Peyer's patch (tissue), 4 donors: ENCODE results near the gene F11. TPM values are rescaled to one million over a fixed set of nuclear protein-coding genes. Genes with fewer than 3 reads are reported as not detected.

Experiments
- DNase-seq, 3 donors: peaks; one replicate each; pipeline ENCODE4 v3.0.0-alpha.2; 2017 to 2019
- H3K27ac ChIP-seq, 4 donors: fragments of 200-600 bp; sonication (generic); one replicate each; pipeline ENCODE4 v1.5.1; 2016 to 2019
- H3K27me3 ChIP-seq, 2 donors: fragments of 200-600 bp; sonication (generic); one replicate each; pipeline ENCODE4 v1.5.1; 2019
- H3K36me3 ChIP-seq, 3 donors: fragments of 200-600 bp; sonication (generic); one replicate each; pipeline ENCODE4 v1.5.1; 2016 to 2019
- H3K4me1 ChIP-seq, 4 donors: fragments of 200-600 bp; sonication (generic); one replicate each; pipeline ENCODE4 v1.5.1; 2016 to 2019
- H3K4me3 ChIP-seq, 4 donors: fragments of 200-600 bp; sonication (generic); 1 replicate in 3 of 4; 2 replicates in 1 of 4; pipeline ENCODE4 v1.5.1; 2016 to 2019; ENCODE audit warnings: mild to moderate bottlenecking in 1 of 4
- H3K9me3 ChIP-seq, 4 donors: fragments of 200-600 bp; sonication (generic); one replicate each; pipeline ENCODE4 v1.5.1; 2016 to 2019; ENCODE audit warnings: mild to moderate bottlenecking in 1 of 4
- CTCF ChIP-seq, 6 experiments: fragments of 450-650 bp in 4 of 6; fragments of 200-600 bp in 2 of 6; sonication (generic) in 1 of 6; IDR thresholded peaks; one replicate each; pipeline ENCODE4 v1.5.1; 2017 to 2019; ENCODE audit warnings: antibody characterized with exemption in 6 of 6, mild to moderate bottlenecking in 3 of 6, moderate library complexity in 1 of 6
- POLR2A ChIP-seq, 2 donors: fragments of 450-650 bp; IDR thresholded peaks; one replicate each; pipeline ENCODE4 v1.5.1; 2017; ENCODE audit warnings: antibody characterized with exemption in 2 of 2, mild to moderate bottlenecking in 2 of 2, moderate library complexity in 2 of 2
- total RNA-seq, 4 donors: library from RNA; depleted of rRNA; stranded (reverse); fragments of >200 nt; gene quantifications; one replicate each; pipeline ENCODE4 v1.1.0, GENCODE V29; 2016

Gene F11
- 1 to 10 TPM in 2 of 4 donors, not detected in 2; 3.2 to 3.5 TPM for total RNA-seq

GRCh38 chr4:186265683-186266652 is at the start of gene F11:
TSS of gene F11 (plus strand) at chr4:186266189. CDS start at chr4:186267137, 948 bp downstream.
- DNase-seq, result no peak
- Histone ChIP-seq H3K36me3 (no peaks in the 10 kb centered on the region), H3K4me1 (no peaks in the 10 kb centered on the region), H3K4me3 (peak within 1 kb of the TSS in 1 of 4 donors; percentile 5), H3K27me3 (no peaks in the 10 kb centered on the region), H3K27ac (peak within 1 kb of the TSS in 1 of 4 donors; percentile 18), H3K9me3 (no peaks in the 10 kb centered on the region)
- TF ChIP-seq CTCF (IDR thresholded peaks at IDR 0.05), result no peak
- no peak for TF ChIP-seq POLR2A (IDR thresholded peaks at IDR 0.05)

GRCh38 chr4:186216465-186217024 is 49.4 kb upstream of the F11 start:
- H3K4me3 ChIP-seq, result no peak overlapping the region

GRCh38 chr4:186217733-186218293 is 48.2 kb upstream of the F11 start:
- Histone ChIP-seq H3K9me3 (no peaks in the 10 kb centered on the region), H3K36me3 (no peaks in the 10 kb centered on the region), H3K4me3 (no peak overlapping the region), H3K27me3 (no peaks in the 10 kb centered on the region), H3K27ac (no peak overlapping the region), H3K4me1 (no peaks in the 10 kb centered on the region)
- DNase-seq, result no peak
- TF ChIP-seq POLR2A (IDR thresholded peaks at IDR 0.05), result no peak
- TF ChIP-seq CTCF (IDR thresholded peaks at IDR 0.05), result no peak

More at GRCh38 chr4:186216465-186217024, 49.4 kb upstream of the F11 start:
- Histone ChIP-seq H3K27me3 (no peaks in the 10 kb centered on the region), H3K27ac (no peak overlapping the region), H3K4me1 (no peaks in the 10 kb centered on the region), H3K9me3 (no peaks in the 10 kb centered on the region), H3K36me3 (peaks cover 0 to 4% (median 0%) of the 10 kb centered on the region in 3 donors)
- no peak for DNase-seq
- no peak for TF ChIP-seq POLR2A (IDR thresholded peaks at IDR 0.05)
- no peak for TF ChIP-seq CTCF (IDR thresholded peaks at IDR 0.05)

- H3K27me3 ChIP-seq, result no peaks in the 10 kb centered on the region
- H3K4me3 ChIP-seq, result no peak overlapping the region
- no peaks in the 10 kb centered on the region for H3K4me1 ChIP-seq
- no peak for DNase-seq
- H3K27ac ChIP-seq, result no peak overlapping the region
- no peaks in the 10 kb centered on the region for H3K36me3 ChIP-seq
- TF ChIP-seq CTCF (IDR thresholded peaks at IDR 0.05) (no peak), POLR2A (IDR thresholded peaks at IDR 0.05) (no peak)
- H3K9me3 ChIP-seq, result no peaks in the 10 kb centered on the region
Measured at GRCh38 chr4:186221624-186222023, 44.4 kb upstream of the F11 start.

- H3K4me3 ChIP-seq, result no peak overlapping the region
- no peaks in the 10 kb centered on the region for H3K36me3 ChIP-seq
- TF ChIP-seq POLR2A (IDR thresholded peaks at IDR 0.05) (no peak), CTCF (IDR thresholded peaks at IDR 0.05) (no peak)
- no peak overlapping the region for H3K27ac ChIP-seq
- no peaks in the 10 kb centered on the region for H3K4me1 ChIP-seq
- H3K27me3 ChIP-seq, result no peaks in the 10 kb centered on the region
- DNase-seq, result no peak
- H3K9me3 ChIP-seq, result no peaks in the 10 kb centered on the region
Measured at GRCh38 chr4:186225848-186226247, 40.1 kb upstream of the F11 start.
